Endodermal cell (in vitro differentiated cells): Measurements from ENCODE around the gene S100Z. TPM values are rescaled to one million over a fixed set of nuclear protein-coding genes. Genes with fewer than 3 reads are reported as not detected.

Source experiments
- DNase-seq: peaks from one replicate; pipeline ENCODE4 v3.0.0-alpha.2; 2017
- H3K27ac ChIP-seq: 2 replicates; pipeline ENCODE4 v1.5.1; 2013; ENCODE audit warnings: mild to moderate bottlenecking, low read depth, low read length, moderate library complexity
- H3K27me3 ChIP-seq: 2 replicates; pipeline ENCODE4 v1.6.1; 2013; ENCODE audit warnings: mild to moderate bottlenecking, low read length, moderate library complexity; ENCODE audit not compliant: insufficient read depth, control insufficient read depth, poor library complexity, severe bottlenecking
- H3K36me3 ChIP-seq: 2 replicates; pipeline ENCODE4 v1.7.0; 2013; ENCODE audit warnings: mild to moderate bottlenecking, low read length, moderate library complexity; ENCODE audit not compliant: control insufficient read depth, insufficient read depth
- H3K4me1 ChIP-seq: one replicate; pipeline ENCODE4 v1.7.0; 2013; ENCODE audit warnings: low read length; ENCODE audit not compliant: control insufficient read depth, insufficient read depth
- H3K4me3 ChIP-seq: 2 replicates; pipeline ENCODE4 v1.5.1; 2013; ENCODE audit warnings: mild to moderate bottlenecking, low read length, moderate library complexity
- H3K9ac ChIP-seq: 2 replicates; pipeline ENCODE4 v1.6.1; 2013; ENCODE audit warnings: mild to moderate bottlenecking, low read length, moderate library complexity; ENCODE audit not compliant: poor library complexity, severe bottlenecking; ENCODE audit errors: extremely low read depth
- H3K9me3 ChIP-seq: 2 replicates; pipeline ENCODE4 v1.6.1; 2013; ENCODE audit warnings: mild to moderate bottlenecking, low read length, moderate library complexity; ENCODE audit not compliant: control insufficient read depth
- H3K27ac Mint-ChIP-seq: 2 replicates; pipeline ENCODE4 v1.8.0; 2020; ENCODE audit warnings: mixed read lengths
- H3K27me3 Mint-ChIP-seq: 2 replicates; pipeline ENCODE4 v1.8.0; 2021; ENCODE audit warnings: mild to moderate bottlenecking, mixed read lengths; ENCODE audit not compliant: insufficient read depth
- H3K36me3 Mint-ChIP-seq: 2 replicates; pipeline ENCODE4 v1.8.0; 2020; ENCODE audit warnings: low read depth, mixed read lengths
- H3K4me1 Mint-ChIP-seq: 2 replicates; pipeline ENCODE4 v1.8.0; 2020; ENCODE audit warnings: mixed read lengths
- H3K4me3 Mint-ChIP-seq: 2 replicates; pipeline ENCODE4 v1.8.0; 2020; ENCODE audit warnings: mild to moderate bottlenecking, moderate library complexity, mixed read lengths
- H3K9me3 Mint-ChIP-seq: 2 replicates; pipeline ENCODE4 v1.8.0; 2020; ENCODE audit warnings: mild to moderate bottlenecking, mixed read lengths
- WGBS, 2 experiments: methylation state at CpG; one replicate each; pipeline versions ENCODE4 v1.1.5 to v1.1.7; 2013; ENCODE audit warnings: missing lambda C conversion rate in 2 of 2, mixed read lengths in 1 of 2; ENCODE audit not compliant: insufficient coverage in 1 of 2, insufficient read length in 1 of 2; 5-methylcytosine and 5-hydroxymethylcytosine counted together
- total RNA-seq, 2 donors: library from RNA; stranded (reverse); fragmentation: NEBNext Ultra II Directional in 1 of 2; extraction: Animal tissue kit (Norgen Biotek cat#: 25700) in 1 of 2; gene quantifications; 2 replicates in 1 of 2; 3 replicates in 1 of 2; pipeline ENCODE4 v1.2.1, GENCODE V29; 2021
- TF ChIP-seq, protein P1 (sequence below): fragments of 200-600 bp; sonication (generic); conservative IDR thresholded peaks from 2 replicates; pipeline ENCODE4 v1.5.0; 2021; ENCODE audit warnings: antibody characterized with exemption, mild to moderate bottlenecking

The S100Z gene
- total RNA-seq, 2 donors from 2014 or later = 17.2 to 18.3 TPM

DNA sequence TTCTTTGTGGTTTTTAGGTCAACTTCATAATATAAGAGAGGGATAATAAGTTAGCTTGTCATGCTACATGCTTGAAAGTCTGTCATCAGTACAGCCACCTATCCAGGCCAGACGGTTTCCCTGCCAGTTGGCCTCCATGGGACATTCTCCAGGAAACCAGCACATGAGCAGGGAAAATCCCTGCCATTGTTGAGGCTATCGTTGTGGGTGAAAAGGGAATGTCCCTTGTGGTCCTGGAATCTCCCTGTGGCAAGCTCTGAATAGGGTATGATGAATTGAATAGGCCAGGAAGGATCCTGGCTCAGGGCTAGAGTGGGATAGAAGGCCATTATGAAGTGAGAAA is 18.7 kb upstream of the S100Z start:
- Histone ChIP-seq H3K27ac (no peak overlapping the region), H3K27me3 (no peaks in the 10 kb centered on the region), H3K9ac (no peak overlapping the region), H3K36me3 (peaks cover 8% of the 10 kb centered on the region), H3K9me3 (no peaks in the 10 kb centered on the region), H3K4me3 (no peak overlapping the region), H3K4me1 (no peaks in the 10 kb centered on the region)
- WGBS, 2 experiments = 45 to 61% methylated on average over 2 of the region's 2 CpGs
- no peaks in the 10 kb centered on the region for H3K9me3 Mint-ChIP-seq
- TF ChIP-seq, protein P1, sequence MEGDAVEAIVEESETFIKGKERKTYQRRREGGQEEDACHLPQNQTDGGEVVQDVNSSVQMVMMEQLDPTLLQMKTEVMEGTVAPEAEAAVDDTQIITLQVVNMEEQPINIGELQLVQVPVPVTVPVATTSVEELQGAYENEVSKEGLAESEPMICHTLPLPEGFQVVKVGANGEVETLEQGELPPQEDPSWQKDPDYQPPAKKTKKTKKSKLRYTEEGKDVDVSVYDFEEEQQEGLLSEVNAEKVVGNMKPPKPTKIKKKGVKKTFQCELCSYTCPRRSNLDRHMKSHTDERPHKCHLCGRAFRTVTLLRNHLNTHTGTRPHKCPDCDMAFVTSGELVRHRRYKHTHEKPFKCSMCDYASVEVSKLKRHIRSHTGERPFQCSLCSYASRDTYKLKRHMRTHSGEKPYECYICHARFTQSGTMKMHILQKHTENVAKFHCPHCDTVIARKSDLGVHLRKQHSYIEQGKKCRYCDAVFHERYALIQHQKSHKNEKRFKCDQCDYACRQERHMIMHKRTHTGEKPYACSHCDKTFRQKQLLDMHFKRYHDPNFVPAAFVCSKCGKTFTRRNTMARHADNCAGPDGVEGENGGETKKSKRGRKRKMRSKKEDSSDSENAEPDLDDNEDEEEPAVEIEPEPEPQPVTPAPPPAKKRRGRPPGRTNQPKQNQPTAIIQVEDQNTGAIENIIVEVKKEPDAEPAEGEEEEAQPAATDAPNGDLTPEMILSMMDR = no peak
- H3K36me3 Mint-ChIP-seq = peaks cover 17% of the 10 kb centered on the region
- H3K4me1 Mint-ChIP-seq = peaks cover 8% of the 10 kb centered on the region
- no peak overlapping the region for H3K27ac Mint-ChIP-seq
- no peak overlapping the region for H3K4me3 Mint-ChIP-seq
- no peaks in the 10 kb centered on the region for H3K27me3 Mint-ChIP-seq
- DNase-seq = peak; percentile 49

DNA sequence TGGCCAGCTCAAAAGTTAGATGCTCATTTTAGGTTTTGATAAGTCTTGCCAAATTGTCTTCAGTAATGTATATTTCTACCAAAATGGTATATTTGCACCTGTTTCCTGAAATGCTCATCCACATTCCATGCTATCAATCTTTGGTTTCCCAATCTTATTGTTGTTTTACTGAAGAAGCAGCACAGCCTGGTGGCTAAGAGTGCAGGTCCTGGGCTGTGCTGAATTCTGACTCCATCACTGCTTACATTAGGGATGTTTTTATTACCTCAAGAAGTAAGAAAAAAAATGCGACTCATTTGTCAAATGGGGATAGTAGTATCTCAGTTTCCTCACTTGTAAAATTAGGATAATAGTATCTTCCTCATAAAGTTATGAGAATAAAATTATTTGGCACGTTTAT is 13.6 kb upstream of the S100Z start:
- H3K4me3 Mint-ChIP-seq = no peak overlapping the region
- no peaks in the 10 kb centered on the region for H3K9me3 ChIP-seq
- H3K9ac ChIP-seq = no peak overlapping the region
- no peak overlapping the region for H3K27ac Mint-ChIP-seq
- no peak overlapping the region for H3K27ac ChIP-seq
- no peak for DNase-seq
- peaks cover 8% of the 10 kb centered on the region for H3K36me3 ChIP-seq
- no peaks in the 10 kb centered on the region for H3K27me3 Mint-ChIP-seq
- H3K27me3 ChIP-seq = no peaks in the 10 kb centered on the region
- H3K4me1 Mint-ChIP-seq = peaks cover 13% of the 10 kb centered on the region
- no peaks in the 10 kb centered on the region for H3K9me3 Mint-ChIP-seq
- no peak overlapping the region for H3K4me3 ChIP-seq
- peaks cover 17% of the 10 kb centered on the region for H3K36me3 Mint-ChIP-seq
- H3K4me1 ChIP-seq = peaks cover 7% of the 10 kb centered on the region
- TF ChIP-seq, protein P1 = no peak
- 72 to 100% methylated on average over 1 to 2 of the region's 2 CpGs for WGBS, 2 experiments

DNA sequence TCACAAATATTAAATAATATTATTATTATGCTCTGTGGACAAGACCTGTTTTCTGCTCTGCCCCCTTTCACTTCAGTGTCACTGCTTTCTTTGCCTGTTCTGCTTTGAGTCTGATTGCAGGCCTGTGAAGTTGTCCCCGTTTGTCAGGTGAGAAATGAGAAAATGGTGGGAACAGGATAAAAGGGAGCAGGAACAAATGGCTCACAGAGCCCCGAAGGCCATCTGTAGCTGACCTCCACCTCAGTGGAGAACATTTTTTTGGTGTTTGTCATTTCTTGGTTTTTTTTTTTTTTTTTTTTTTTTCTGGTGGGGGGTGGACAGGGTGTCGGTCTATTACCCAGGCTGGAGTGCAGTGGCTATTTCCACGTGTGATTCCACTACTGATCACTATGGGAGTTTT is 13.2 kb upstream of the S100Z start:
- Histone ChIP-seq H3K4me1 (peaks cover 7% of the 10 kb centered on the region), H3K9ac (no peak overlapping the region), H3K27ac (no peak overlapping the region), H3K4me3 (no peak overlapping the region), H3K36me3 (peaks cover 8% of the 10 kb centered on the region), H3K27me3 (no peaks in the 10 kb centered on the region), H3K9me3 (no peaks in the 10 kb centered on the region)
- Mint-ChIP-seq H3K4me1 (peaks cover 12% of the 10 kb centered on the region), H3K9me3 (no peaks in the 10 kb centered on the region), H3K36me3 (peaks cover 17% of the 10 kb centered on the region), H3K27me3 (no peaks in the 10 kb centered on the region), H3K27ac (no peak overlapping the region), H3K4me3 (no peak overlapping the region)
- DNase-seq = no peak
- WGBS, 2 experiments = 83 to 92% methylated on average over 1 to 4 of the region's 4 CpGs
- TF ChIP-seq, protein P1 = no peak
